NT2/D1 (cell line): ENCODE data around the gene TIMD4.

Experiments used
- DNase-seq: peaks from one replicate; pipeline ENCODE4 v3.0.0-alpha.2; 2011; ENCODE audit warnings: low read depth, low spot score
- H3K27me3 ChIP-seq: 2 replicates; pipeline ENCODE4 v1.6.0; 2011; ENCODE audit warnings: mild to moderate bottlenecking; ENCODE audit not compliant: insufficient read length, insufficient read depth
- H3K36me3 ChIP-seq: 2 replicates; pipeline ENCODE4 v1.6.1; 2011; ENCODE audit warnings: mild to moderate bottlenecking, low read length, mixed read lengths; ENCODE audit not compliant: insufficient read depth, insufficient read length
- H3K4me1 ChIP-seq: 2 replicates; pipeline ENCODE4 v1.5.1; 2011; ENCODE audit not compliant: insufficient read depth, insufficient read length
- H3K4me3 ChIP-seq: 2 replicates; pipeline ENCODE4 v1.5.1; 2011; ENCODE audit warnings: low read depth; ENCODE audit not compliant: insufficient read length
- H3K9ac ChIP-seq: 2 replicates; pipeline ENCODE4 v1.6.0; 2011; ENCODE audit warnings: low read depth; ENCODE audit not compliant: insufficient read length
- H3K9me3 ChIP-seq: 2 replicates; pipeline ENCODE4 v1.5.1; 2011; ENCODE audit warnings: mild to moderate bottlenecking, low read length; ENCODE audit not compliant: insufficient read depth
- SUZ12 ChIP-seq: IDR thresholded peaks from 2 replicates; pipeline ENCODE4 v1.6.1; 2011; ENCODE audit not compliant: insufficient read length, insufficient read depth; ENCODE audit errors: extremely low read depth
- YY1 ChIP-seq: IDR thresholded peaks from 2 replicates; pipeline ENCODE4 v1.6.1; 2011; ENCODE audit not compliant: insufficient read length, insufficient read depth
- ZNF274 ChIP-seq: IDR thresholded peaks from 2 replicates; pipeline ENCODE4 v1.6.1; 2011; ENCODE audit warnings: mild to moderate bottlenecking, low read depth, low read length

TIMD4 gene

DNA sequence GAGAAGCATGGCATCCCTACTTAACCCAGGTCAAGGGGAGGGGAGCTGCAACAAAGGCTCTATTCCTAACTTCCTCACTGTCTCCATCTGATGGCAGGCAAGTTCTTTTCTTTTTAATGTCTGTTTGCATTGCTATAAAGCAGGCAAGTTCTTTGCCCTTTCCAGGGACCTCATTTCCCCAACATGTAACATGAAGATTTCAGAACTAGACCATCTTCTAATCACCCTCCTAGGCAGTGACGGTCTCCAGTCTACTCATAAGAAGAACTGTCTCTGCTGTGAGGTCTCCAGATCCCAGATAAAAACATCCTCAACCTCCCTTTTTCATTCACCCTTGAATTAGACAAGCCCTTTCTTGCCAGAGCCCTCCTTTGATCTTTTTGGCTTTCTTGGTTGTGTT lies 70.8 kb downstream of the TIMD4 start:
- Histone ChIP-seq H3K9ac (no peak overlapping the region), H3K36me3 (no peaks in the 10 kb centered on the region), H3K4me3 (no peak overlapping the region), H3K9me3 (no peaks in the 10 kb centered on the region), H3K27me3 (no peaks in the 10 kb centered on the region), H3K4me1 (no peaks in the 10 kb centered on the region)
- TF ChIP-seq ZNF274 (no peak), SUZ12 (no peak), YY1 (no peak)
- no peak for DNase-seq

- H3K4me1 ChIP-seq, result no peaks in the 10 kb centered on the region
- no peak for TF ChIP-seq YY1
- no peaks in the 10 kb centered on the region for H3K27me3 ChIP-seq
- H3K4me3 ChIP-seq, result no peak overlapping the region
- H3K9ac ChIP-seq, result no peak overlapping the region
- H3K36me3 ChIP-seq, result no peaks in the 10 kb centered on the region
- no peak for DNase-seq
- H3K9me3 ChIP-seq, result no peaks in the 10 kb centered on the region
Measured at GRCh38 chr5:156888520-156888919, 74.5 kb downstream of the TIMD4 start.

DNA sequence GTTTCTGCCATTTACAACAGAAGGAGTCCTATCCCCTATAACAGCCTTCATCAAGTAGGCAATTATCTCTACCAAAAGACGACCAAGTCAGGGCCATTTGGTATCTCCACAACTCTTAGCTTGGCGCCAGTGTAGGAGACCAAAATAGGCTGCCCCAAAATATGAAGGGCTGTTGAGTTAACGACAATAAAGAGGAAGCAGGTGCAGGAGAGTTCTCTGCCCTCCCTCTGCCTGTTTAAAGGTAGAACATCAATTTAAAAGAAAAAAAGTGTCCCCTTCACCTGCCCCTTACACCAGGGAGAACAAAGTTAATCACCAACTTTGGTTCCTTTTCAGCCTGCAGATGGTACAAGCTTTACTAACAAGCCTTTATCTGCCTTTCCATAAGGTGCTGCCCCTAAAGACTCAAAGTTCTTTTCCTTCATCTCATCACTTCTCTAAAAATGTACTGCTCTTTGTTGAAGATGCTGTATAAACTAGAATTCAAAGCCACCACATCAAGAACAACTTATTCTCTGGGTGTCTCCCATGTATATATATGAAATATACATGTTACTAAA lies 79.6 kb downstream of the TIMD4 start:
- Histone ChIP-seq H3K4me1 (no peaks in the 10 kb centered on the region), H3K4me3 (no peak overlapping the region), H3K36me3 (no peaks in the 10 kb centered on the region), H3K9ac (no peak overlapping the region), H3K27me3 (no peaks in the 10 kb centered on the region), H3K9me3 (no peaks in the 10 kb centered on the region)
- no peak for TF ChIP-seq SUZ12
- TF ChIP-seq ZNF274, result no peak
- TF ChIP-seq YY1, result no peak
- DNase-seq, result no peak

DNA sequence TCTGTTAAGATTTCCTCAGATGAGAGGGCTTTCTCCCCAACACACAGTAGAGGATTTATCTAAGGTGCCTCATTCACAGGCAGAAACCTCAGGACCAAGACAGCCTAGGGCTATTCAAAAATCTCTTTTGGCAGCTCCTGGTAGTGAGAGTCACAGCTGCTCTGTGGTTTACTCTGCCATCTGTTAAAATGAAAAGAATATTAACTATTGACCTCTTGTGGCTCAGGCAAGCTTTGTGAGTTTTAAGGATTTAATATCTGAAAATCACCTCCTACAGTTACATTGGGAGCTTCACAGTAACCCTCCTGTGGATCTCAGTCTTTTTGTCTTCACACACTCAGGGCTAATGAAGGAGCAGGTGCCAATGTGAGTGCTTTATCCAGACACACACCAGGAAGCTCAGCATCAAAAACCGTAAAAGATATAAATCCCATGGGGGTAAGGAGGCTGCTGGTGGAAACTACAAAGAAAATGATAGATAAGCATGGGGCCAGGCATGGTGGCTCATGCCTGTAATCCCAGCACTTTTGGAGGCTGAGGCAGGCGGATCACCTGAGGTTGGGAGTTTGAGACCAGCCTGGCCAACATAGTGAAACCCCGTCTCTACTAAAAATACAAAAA lies 83.3 kb downstream of the TIMD4 start:
- H3K9me3 ChIP-seq, result no peaks in the 10 kb centered on the region
- no peak for TF ChIP-seq ZNF274
- no peaks in the 10 kb centered on the region for H3K27me3 ChIP-seq
- no peaks in the 10 kb centered on the region for H3K36me3 ChIP-seq
- no peak for DNase-seq
- H3K4me1 ChIP-seq, result no peaks in the 10 kb centered on the region
- no peak overlapping the region for H3K9ac ChIP-seq
- H3K4me3 ChIP-seq, result no peak overlapping the region

- Histone ChIP-seq H3K27me3 (no peaks in the 10 kb centered on the region), H3K4me1 (no peaks in the 10 kb centered on the region), H3K9ac (no peak overlapping the region), H3K9me3 (peaks cover 7% of the 10 kb centered on the region), H3K4me3 (no peak overlapping the region), H3K36me3 (no peaks in the 10 kb centered on the region)
- DNase-seq, result no peak
- TF ChIP-seq ZNF274 (no peak), SUZ12 (no peak), YY1 (no peak)
Measured at GRCh38 chr5:156871212-156871611, 91.8 kb downstream of the TIMD4 start.

GRCh38 chr5:156870498-156870839 lies 92.6 kb downstream of the TIMD4 start:
- Histone ChIP-seq H3K4me3 (no peak overlapping the region), H3K9ac (no peak overlapping the region), H3K36me3 (no peaks in the 10 kb centered on the region), H3K27me3 (no peaks in the 10 kb centered on the region), H3K4me1 (no peaks in the 10 kb centered on the region), H3K9me3 (peaks cover 7% of the 10 kb centered on the region)
- DNase-seq, result no peak
- TF ChIP-seq ZNF274, result no peak
- TF ChIP-seq SUZ12, result no peak
- no peak for TF ChIP-seq YY1
